HG02678 (cell line): ENCODE measurements around the gene BAIAP2L1.
A peak's percentile ranks its signal among the peaks of the same experiment; 100 is the strongest.

Experiments used
- ATAC-seq: cut with Tn5 transposase; IDR thresholded peaks from one replicate; pipeline ENCODE4 v1.9.1; 2021; ENCODE audit warnings: mild to moderate bottlenecking, moderate library complexity; ENCODE audit not compliant: unreplicated experiment

The BAIAP2L1 gene

DNA sequence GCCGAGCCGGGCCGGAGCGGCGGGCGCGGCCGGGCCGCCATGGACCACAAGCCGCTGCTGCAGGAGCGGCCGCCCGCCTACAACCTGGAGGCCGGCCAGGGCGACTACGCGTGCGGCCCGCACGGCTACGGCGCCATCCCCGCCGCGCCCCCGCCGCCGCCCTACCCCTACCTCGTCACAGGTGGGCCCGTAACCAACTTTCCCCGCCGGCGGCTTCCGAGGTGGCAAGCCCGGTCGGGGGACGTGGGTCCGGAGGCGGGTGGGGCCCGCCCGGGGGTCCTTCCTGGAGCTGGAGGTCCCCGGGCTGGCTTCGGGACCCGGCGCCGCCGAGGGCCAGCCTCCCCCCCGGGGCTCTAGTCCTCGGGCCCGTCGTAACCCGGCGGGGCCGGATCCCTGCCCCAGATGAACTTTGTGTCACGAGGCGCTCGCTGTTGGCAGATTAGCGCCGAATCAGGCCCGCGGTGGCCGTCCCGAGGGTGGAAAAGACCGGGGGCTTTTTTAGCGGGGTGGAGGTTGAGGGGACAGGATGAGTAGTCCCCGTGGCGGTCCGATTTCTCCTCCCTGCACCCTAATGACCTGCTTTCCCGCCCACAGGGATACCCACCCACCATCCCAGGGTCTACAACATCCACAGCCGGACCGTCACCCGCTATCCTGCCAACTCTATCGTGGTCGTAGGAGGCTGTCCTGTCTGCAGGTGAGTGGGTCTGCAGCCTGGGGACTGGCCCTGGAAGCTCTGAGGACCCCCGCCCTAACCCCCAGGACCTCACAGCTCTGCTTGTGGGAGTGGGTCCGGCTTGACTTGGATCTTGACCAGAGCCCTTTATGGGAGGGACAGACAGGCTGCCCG is 118.9 kb downstream of the BAIAP2L1 start:
- ATAC-seq, result peak; percentile 33

- peak; percentile 79 for ATAC-seq
Measured at GRCh38 chr7:98280791-98281756, 119.8 kb downstream of the BAIAP2L1 start, which contains the start of gene BRI3. TSS of gene BRI3 (plus strand) at chr7:98281686. CDS start at chr7:98281796, 110 bp downstream.

GRCh38 chr7:98280296-98280695 is 120.6 kb downstream of the BAIAP2L1 start:
- no peak for ATAC-seq

DNA sequence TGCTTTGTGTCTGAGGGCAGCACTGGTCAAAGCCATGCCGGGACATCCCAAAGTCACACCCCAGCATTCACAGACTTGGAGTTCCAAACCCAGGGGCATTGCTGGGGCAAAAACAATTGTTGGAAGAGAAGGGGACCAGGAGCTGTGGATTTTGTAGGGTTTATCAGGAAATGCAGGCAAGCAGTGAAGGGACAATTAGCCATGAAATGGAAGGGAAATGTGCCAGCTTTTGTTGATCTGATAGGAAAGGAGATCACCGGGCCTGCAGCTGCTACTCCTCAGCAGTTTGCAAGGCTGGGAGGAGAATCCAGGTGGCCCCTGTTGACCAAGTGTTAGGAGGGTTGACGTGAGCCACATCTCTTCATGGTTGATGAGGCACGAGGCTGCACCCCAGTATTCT is 122.0 kb downstream of the BAIAP2L1 start:
- ATAC-seq, result no peak

GRCh38 chr7:98278408-98278807 is 122.5 kb downstream of the BAIAP2L1 start:
- ATAC-seq, result no peak

GRCh38 chr7:98276241-98276761 is 124.6 kb downstream of the BAIAP2L1 start:
- ATAC-seq, result no peak

DNA sequence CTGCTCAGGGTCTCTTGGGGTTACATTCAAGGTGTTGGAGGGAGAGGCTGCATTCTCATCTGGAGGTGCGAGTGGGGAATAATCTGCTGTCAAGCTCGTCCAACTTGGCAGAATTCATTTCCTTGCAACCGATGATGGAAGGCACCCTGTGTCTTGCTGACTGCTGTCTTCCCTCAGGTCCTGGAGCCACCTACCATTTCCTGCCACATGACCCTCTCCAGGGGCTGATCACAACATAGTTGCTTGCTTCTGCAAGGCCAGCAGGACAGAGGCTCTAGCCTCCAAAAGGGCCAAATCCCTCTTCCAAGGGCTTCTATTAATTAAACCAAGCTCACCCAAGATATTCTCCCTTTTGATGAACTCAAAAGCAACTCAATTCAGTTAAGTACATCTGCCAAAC is 133.6 kb downstream of the BAIAP2L1 start:
- no peak for ATAC-seq

DNA sequence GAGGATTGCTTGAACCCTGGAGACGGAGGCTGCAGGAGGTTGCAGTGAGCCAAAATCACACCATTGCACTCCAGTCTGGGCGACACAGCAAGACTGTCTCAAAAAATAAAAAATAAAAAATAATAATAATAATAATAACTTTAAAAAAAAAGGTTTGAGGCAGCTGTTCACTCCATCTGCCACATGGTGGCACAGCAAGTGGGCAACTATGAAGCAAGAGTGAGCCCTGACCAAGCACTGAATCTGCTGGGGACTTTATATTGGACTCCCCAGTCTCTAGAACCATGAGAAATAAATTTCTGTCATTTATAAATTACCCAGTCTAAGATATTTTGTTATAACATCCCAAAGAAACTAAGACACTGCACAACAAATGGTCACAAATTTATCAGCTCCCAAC is 134.1 kb downstream of the BAIAP2L1 start:
- no peak for ATAC-seq

DNA sequence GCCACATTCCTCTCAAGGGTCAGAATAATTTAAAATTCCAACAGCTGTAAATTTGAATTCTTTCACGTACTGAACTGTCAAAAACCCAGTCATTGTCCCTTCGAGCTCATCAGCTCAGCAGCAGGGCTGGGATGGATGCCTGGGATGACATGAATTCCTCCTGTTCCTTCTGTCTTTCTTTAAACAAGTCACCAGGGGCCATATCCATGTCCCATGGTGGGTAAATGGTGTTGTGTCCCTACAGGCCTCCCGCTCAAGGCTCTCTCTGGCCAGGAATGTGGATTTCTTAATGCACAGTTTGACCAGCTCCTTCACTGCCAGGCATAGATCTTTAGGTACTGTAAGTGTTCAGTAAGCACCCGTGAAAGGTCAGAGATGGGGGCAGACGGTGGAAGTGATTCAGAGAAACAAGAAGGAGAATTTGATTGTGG is 135.0 kb downstream of the BAIAP2L1 start:
- ATAC-seq, result no peak

GRCh38 chr7:98257701-98258100 is 143.2 kb downstream of the BAIAP2L1 start:
- ATAC-seq, result no peak

DNA sequence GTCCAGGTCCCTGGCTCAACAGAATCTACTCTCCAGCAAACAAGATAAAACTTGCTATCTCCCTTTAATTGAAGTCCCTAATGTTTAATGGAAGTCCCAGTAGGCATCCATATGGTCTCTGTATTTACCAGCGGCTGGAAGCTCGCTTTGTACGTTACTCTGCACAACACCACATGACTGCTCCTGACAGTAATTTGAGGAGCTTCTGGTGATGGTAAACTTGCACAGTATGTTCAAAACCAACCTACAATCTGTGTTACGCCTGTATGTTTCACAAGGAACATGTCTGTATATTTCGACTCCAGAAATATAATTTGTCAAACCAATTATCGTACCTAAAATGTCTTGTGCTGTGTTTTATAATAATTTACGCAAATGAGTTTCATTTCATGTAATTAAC is 144.5 kb downstream of the BAIAP2L1 start:
- ATAC-seq, result no peak

- ATAC-seq, result no peak
Measured at GRCh38 chr7:98254951-98255610, 145.8 kb downstream of the BAIAP2L1 start.

DNA sequence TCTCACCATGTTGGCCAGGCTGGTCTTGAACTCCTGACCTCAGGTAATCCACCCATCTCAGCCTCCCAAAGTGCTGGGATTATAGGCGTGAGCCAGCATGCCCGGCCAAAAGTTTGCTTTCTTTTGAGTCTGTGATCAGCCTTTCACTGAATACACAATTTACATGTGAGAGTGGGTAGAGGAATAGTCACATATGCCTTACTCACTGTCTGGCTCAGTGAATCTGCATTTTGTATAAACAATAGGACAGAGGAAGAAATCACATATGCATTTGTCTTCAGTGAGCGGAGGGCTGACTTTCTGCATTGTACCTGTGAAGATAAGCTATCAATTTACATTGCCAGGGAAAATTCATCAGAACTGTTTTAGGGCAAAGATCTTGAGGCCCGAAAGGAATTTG is 146.4 kb downstream of the BAIAP2L1 start:
- no peak for ATAC-seq

- peak; percentile 31 for ATAC-seq
Measured at GRCh38 chr7:98252425-98253054, 148.3 kb downstream of the BAIAP2L1 start.

- ATAC-seq, result peak; percentile 98
Measured at GRCh38 chr7:98251601-98252424, 149.1 kb downstream of the BAIAP2L1 start, which contains the start of gene TECPR1. TSS of gene TECPR1 (minus strand) at chr7:98252232. CDS start at chr7:98246146, 6,086 bp downstream.

DNA sequence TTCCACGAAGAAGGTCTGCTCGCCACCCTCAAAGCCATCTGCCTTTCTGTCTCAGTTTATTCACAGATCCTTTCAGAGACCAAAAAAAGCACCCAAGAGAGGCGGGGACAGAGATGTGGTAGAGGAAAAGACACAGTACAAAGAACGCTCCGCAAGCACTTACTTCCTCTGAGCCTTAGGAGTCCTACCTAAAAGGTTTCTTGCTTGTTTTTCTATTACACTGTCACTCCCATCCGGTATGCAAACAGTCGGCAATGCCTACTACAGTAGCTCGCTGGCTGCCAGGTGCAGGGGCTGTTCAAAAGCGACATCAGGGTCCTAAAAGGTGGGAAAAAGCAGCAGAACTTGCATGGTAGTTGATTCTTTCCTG is 149.7 kb downstream of the BAIAP2L1 start:
- peak; percentile 12 for ATAC-seq

GRCh38 chr7:98250789-98251188 is 150.1 kb downstream of the BAIAP2L1 start:
- ATAC-seq, result no peak

GRCh38 chr7:98249106-98249505 is 151.8 kb downstream of the BAIAP2L1 start:
- ATAC-seq, result no peak

DNA sequence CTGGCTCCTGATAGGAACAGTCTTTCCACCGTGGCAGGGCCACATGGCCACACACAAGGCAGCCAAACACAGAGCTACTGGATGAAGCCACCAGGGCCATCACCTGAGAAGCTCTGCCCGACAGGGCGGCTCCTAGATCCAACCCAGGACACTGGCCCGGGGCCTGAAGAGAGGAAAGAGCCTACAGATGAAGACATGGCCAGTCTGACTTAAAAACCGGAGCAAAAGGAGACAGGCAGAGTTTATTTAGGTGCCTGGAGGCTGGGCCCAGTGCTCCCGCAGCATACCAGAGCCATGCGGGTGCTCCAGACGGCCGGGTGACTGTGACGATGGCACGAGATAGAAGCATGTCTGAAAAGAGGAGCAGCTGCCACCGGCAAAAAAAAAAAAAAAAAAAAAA is 152.7 kb downstream of the BAIAP2L1 start:
- no peak for ATAC-seq
